ENCODE measurements around the gene TMSB4X. TPM values are rescaled to one million over a fixed set of nuclear protein-coding genes. Genes with fewer than 3 reads are reported as not detected.

Gene TMSB4X
- total RNA-seq, 2 experiments from 2014 or later, result 1,476 to 1,540 TPM

DNA sequence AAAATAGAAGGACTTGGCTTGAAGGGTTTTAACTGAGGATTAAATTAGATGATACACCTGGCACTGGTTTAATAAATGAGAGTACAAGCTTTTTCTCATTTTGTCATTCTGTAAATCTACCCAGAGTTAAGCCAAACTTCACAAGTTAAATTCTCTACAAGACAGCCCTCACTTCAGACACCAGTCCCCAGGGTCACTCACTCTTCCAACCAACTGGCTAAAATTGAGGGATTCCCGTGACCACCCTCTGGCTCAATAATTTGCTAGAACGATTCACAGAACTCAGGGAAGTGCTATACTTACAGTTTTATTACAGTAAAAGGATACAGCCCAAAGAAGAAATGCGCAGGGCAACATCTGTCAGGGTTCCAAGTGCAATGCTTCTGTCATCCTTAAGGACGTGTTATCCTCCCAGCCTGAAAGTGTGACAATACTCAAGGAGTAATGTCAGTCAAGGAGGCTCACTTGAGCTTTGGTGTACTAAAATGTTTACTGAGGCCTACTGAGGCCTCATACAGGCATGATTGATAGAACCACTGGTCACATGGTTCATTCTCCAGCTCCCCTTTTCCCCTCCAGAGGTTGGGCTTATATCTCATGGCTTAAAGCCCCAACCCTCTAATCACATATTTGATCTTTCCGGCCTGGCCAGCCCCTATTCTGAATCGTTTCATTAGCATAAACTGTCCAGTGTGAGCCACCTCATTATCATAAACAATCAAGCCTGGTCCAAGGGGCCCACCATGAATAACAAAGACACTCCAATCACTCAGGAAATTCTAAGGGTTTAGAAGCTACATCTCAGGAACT, 9.6 kb upstream of the TMSB4X start:
- Histone ChIP-seq H3K27ac (ENCODE audit: low read depth, low read length, poor library complexity, severe bottlenecking) (no peak overlapping the region), H3K36me3 (ENCODE audit: insufficient read depth, low read length) (no peaks in the 10 kb centered on the region), H2AFZ (ENCODE audit: low read length) (peak overlapping the region; percentile 67), H3K4me3 (ENCODE audit: low read depth, low read length, poor library complexity, severe bottlenecking) (no peak overlapping the region), H3K79me2 (ENCODE audit: insufficient read depth, low read depth, low read length) (no peaks in the 10 kb centered on the region), H3K9me3 (ENCODE audit: low read length) (no peaks in the 10 kb centered on the region), H3K9me2 (ENCODE audit: insufficient read depth, low read length) (no peaks in the 10 kb centered on the region), H3K4me2 (ENCODE audit: low read length) (no peak overlapping the region), H3K4me1 (ENCODE audit: insufficient read depth, low read length, poor library complexity, severe bottlenecking) (peaks cover 20% of the 10 kb centered on the region), H4K20me1 (ENCODE audit: insufficient read depth, low read length) (no peaks in the 10 kb centered on the region)
- BruUV-seq (replicated peaks), result no TSS peak
- ChIA-PET CTCF (ENCODE audit: unreplicated experiment) (interaction anchor here (0.5 kb wide), 1 partner anchor 715 kb away, joined by 3 read pairs; no protein-coding TSS in a partner anchor), POLR2A (interaction anchor here (0.8 to 1.5 kb wide), 2 partner anchors 9 kb away, joined by 3 to 9 read pairs; partner anchors contain the start of gene TMSB4X)
- TF ChIP-seq, protein P1, sequence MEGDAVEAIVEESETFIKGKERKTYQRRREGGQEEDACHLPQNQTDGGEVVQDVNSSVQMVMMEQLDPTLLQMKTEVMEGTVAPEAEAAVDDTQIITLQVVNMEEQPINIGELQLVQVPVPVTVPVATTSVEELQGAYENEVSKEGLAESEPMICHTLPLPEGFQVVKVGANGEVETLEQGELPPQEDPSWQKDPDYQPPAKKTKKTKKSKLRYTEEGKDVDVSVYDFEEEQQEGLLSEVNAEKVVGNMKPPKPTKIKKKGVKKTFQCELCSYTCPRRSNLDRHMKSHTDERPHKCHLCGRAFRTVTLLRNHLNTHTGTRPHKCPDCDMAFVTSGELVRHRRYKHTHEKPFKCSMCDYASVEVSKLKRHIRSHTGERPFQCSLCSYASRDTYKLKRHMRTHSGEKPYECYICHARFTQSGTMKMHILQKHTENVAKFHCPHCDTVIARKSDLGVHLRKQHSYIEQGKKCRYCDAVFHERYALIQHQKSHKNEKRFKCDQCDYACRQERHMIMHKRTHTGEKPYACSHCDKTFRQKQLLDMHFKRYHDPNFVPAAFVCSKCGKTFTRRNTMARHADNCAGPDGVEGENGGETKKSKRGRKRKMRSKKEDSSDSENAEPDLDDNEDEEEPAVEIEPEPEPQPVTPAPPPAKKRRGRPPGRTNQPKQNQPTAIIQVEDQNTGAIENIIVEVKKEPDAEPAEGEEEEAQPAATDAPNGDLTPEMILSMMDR (conservative IDR thresholded peaks at IDR 0.05; ENCODE audit: low read length), result no peak
- no peak for TF ChIP-seq EZH2phosphoT487 (IDR thresholded peaks at IDR 0.05; ENCODE audit: borderline replicate concordance, low read depth, low read length)
- no peak for DNase-seq (ENCODE audit: low spot score)
- intact Hi-C loops (cut with micrococcal nuclease; ENCODE audit: unreplicated experiment), result no loop called here

GRCh38 chrX:12966151-12966550, 8.8 kb upstream of the TMSB4X start:
- no peak for DNase-seq (ENCODE audit: low spot score)
- intact Hi-C loops (cut with micrococcal nuclease; ENCODE audit: unreplicated experiment), result no loop called here
- ChIA-PET POLR2A (interaction anchor here (0.8 to 1.5 kb wide), 2 partner anchors 8 to 9 kb away, joined by 3 to 9 read pairs; partner anchors contain the start of gene TMSB4X), CTCF (ENCODE audit: unreplicated experiment) (no interaction called here)
- Histone ChIP-seq H3K4me3 (ENCODE audit: low read depth, low read length, poor library complexity, severe bottlenecking) (no peak overlapping the region), H2AFZ (ENCODE audit: low read length) (no peak overlapping the region), H3K27ac (ENCODE audit: low read depth, low read length, poor library complexity, severe bottlenecking) (no peak overlapping the region), H3K9me2 (ENCODE audit: insufficient read depth, low read length) (no peaks in the 10 kb centered on the region), H3K36me3 (ENCODE audit: insufficient read depth, low read length) (no peaks in the 10 kb centered on the region), H3K4me2 (ENCODE audit: low read length) (no peak overlapping the region), H3K4me1 (ENCODE audit: insufficient read depth, low read length, poor library complexity, severe bottlenecking) (peaks cover 27% of the 10 kb centered on the region), H4K20me1 (ENCODE audit: insufficient read depth, low read length) (no peaks in the 10 kb centered on the region), H3K79me2 (ENCODE audit: insufficient read depth, low read depth, low read length) (no peaks in the 10 kb centered on the region), H3K9me3 (ENCODE audit: low read length) (no peaks in the 10 kb centered on the region)
- TF ChIP-seq, protein P1 (conservative IDR thresholded peaks at IDR 0.05; ENCODE audit: low read length), result no peak
- TF ChIP-seq EZH2phosphoT487 (IDR thresholded peaks at IDR 0.05; ENCODE audit: borderline replicate concordance, low read depth, low read length), result no peak
- BruUV-seq (replicated peaks), result no TSS peak

Measured in OCI-LY7 (cell line).